Kidney (tissue), 14 donors: ENCODE measurements around the gene SHH. TPM values are rescaled to one million over a fixed set of nuclear protein-coding genes. Genes with fewer than 3 reads are reported as not detected.

Source experiments
- DNase-seq, 5 donors: peaks; one replicate each; pipeline ENCODE4 v3.0.0-alpha.2; 2013 to 2020
- FAIRE-seq: peaks from 2 replicates; lab custom pipeline; 2012; peaks lifted over from hg19 to GRCh38; lab: Jason Lieb, UNC
- H3K27ac ChIP-seq, 2 donors: one replicate each; pipeline ENCODE4 v1.7.0; 2013; ENCODE audit warnings: low read depth in 2 of 2, low read length in 2 of 2, inconsistent platforms in 1 of 2
- H3K27me3 ChIP-seq: one replicate; pipeline ENCODE4 v1.7.1; 2013; ENCODE audit warnings: low read length, inconsistent platforms; ENCODE audit not compliant: control insufficient read depth, insufficient read depth
- H3K36me3 ChIP-seq, 3 donors: one replicate each; pipeline versions ENCODE4 v1.7.0 to v1.7.1; 2013; ENCODE audit warnings: low read length in 3 of 3, control low read depth in 1 of 3, inconsistent platforms in 1 of 3; ENCODE audit not compliant: insufficient read depth in 3 of 3, control insufficient read depth in 2 of 3
- H3K4me1 ChIP-seq, 3 donors: one replicate each; pipeline versions ENCODE4 v1.7.0 to v1.7.1; 2013; ENCODE audit warnings: low read length in 3 of 3, inconsistent platforms in 1 of 3, low read depth in 1 of 3; ENCODE audit not compliant: control insufficient read depth in 2 of 3, insufficient read depth in 2 of 3
- H3K4me3 ChIP-seq, 3 donors: one replicate each; pipeline versions ENCODE4 v1.7.0 to v1.8.1; 2013; ENCODE audit warnings: low read length in 3 of 3, control low read depth in 1 of 3, inconsistent platforms in 1 of 3
- H3K9ac ChIP-seq, 3 donors: one replicate each; pipeline versions ENCODE4 v1.7.0 to v1.7.1; 2013; ENCODE audit warnings: low read length in 3 of 3, control low read depth in 1 of 3, inconsistent platforms in 1 of 3
- H3K9me3 ChIP-seq, 3 donors: one replicate each; pipeline versions ENCODE4 v1.7.0 to v1.7.1; 2013; ENCODE audit warnings: low read length in 3 of 3, control low read depth in 1 of 3, inconsistent platforms in 1 of 3; ENCODE audit not compliant: control insufficient read depth in 2 of 3, insufficient read depth in 1 of 3
- intact Hi-C: fragments of 100-400 bp; cut with DNase I; formaldehyde crosslinking; loops from one replicate; pipeline ENCODE4 v1.11.1; 2022
- polyA plus RNA-seq: library from polyadenylated mRNA; stranded (reverse); fragments of 350-450 nt; fragmentation: Illumina TruSeq; extraction: RNeasy Lipid Tissue Mini Kit (QIAGEN cat#74804); gene quantifications from one replicate; pipeline ENCODE4 v1.2.3, GENCODE V29; 2014; ENCODE audit warnings: low read depth, low replicate concordance; ENCODE audit not compliant: insufficient read depth
- total RNA-seq: library from RNA; stranded (reverse); fragmentation: NEBNext Ultra II Directional; extraction: Animal tissue kit (Norgen Biotek cat#: 25700); gene quantifications from one replicate; pipeline ENCODE4 v1.2.1, GENCODE V29; 2021
- TF ChIP-seq, protein P1 (sequence below): IDR thresholded peaks from 3 replicates; pipeline ENCODE4 v1.5.1; 2012; ENCODE audit warnings: mild to moderate bottlenecking, moderate library complexity, borderline replicate concordance; ENCODE audit not compliant: insufficient read depth; ENCODE audit errors: extremely low read depth
- donor health status: control.
- donor health status: control.
- donor health status: control.
- donor health status: control.
- donor health status: control.
- donor health status: DM: yes; HTN: yes; CAD: no.
- donor health status: Normal renal cell carcinoma (clear cell type).

SHH gene
- total and polyA plus RNA-seq, 2 donors from 2014 or later, result 2.0 to 15.2 TPM

DNA sequence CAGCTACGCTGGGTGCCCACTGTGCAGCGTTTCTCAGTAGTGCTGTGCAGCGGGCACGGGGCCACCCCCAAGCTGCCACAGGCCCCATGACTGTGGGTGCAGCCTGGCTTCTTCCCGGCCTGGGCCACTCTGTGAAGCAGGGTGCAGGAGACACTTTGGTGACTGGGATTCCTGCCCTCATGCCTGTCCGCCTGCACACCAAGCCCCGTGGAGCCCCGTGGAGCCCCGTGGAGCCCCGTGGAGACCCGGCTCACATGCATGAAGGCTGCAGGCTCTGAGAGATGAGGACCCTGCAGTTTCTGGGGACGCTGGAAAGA, 3.9 kb upstream of the SHH start:
- no peaks in the 10 kb centered on the region for H3K9me3 ChIP-seq
- H3K27me3 ChIP-seq, result peaks cover 18% of the 10 kb centered on the region
- TF ChIP-seq, protein P1, sequence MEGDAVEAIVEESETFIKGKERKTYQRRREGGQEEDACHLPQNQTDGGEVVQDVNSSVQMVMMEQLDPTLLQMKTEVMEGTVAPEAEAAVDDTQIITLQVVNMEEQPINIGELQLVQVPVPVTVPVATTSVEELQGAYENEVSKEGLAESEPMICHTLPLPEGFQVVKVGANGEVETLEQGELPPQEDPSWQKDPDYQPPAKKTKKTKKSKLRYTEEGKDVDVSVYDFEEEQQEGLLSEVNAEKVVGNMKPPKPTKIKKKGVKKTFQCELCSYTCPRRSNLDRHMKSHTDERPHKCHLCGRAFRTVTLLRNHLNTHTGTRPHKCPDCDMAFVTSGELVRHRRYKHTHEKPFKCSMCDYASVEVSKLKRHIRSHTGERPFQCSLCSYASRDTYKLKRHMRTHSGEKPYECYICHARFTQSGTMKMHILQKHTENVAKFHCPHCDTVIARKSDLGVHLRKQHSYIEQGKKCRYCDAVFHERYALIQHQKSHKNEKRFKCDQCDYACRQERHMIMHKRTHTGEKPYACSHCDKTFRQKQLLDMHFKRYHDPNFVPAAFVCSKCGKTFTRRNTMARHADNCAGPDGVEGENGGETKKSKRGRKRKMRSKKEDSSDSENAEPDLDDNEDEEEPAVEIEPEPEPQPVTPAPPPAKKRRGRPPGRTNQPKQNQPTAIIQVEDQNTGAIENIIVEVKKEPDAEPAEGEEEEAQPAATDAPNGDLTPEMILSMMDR, result no peak
- peaks cover 0 to 3% (median 0%) of the 10 kb centered on the region in 3 donors for H3K4me1 ChIP-seq
- no peak overlapping the region for H3K4me3 ChIP-seq
- no peak for FAIRE-seq
- no peak overlapping the region for H3K9ac ChIP-seq
- DNase-seq, result peak in 1 of 5 donors; percentile 72
- H3K36me3 ChIP-seq, result no peaks in the 10 kb centered on the region
- H3K27ac ChIP-seq, result no peak overlapping the region
- intact Hi-C loops, result no loop called here

DNA sequence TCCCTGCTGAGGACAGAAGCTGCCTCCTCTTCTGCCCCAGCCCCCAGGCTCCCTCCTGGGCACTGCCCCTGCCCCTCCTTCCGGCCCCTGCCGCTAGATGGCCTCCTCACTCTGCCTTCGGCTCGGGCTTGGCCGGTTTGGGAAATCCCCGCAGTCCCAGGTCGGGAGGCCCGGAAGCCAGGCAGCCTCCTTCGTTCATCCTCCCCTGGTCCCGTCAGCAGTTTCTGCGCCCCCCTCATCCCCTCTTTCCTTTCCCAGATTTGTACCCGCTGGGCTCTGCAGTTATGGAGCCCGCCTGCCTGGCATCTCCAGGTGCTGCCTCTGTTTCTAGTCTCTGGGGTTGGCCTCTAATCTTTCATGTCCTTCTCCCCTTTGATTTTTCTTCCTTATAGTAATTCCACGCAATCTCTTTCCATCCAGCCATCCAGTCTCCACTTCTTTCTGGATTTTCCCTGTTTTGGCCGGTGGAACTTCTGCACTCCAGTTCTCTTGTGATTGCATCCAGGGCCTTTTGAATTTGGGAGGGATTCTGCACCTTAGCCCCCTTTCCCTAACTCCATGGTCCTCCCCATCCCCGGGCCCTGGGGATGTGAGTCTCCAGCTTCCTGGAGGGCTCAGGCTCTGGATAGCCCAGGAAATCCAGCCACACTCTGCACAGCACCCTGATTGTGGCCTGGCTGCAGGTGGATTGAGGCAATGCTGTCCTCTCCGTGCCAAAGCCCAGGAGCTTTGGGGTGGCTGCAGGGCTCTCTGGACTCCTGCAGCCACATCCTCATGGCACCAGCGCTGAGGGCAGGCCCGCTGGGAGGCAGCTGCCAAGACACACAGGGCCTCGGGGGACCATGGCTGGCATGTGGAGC, 3.3 kb upstream of the SHH start:
- H3K9me3 ChIP-seq, result no peaks in the 10 kb centered on the region
- no peak overlapping the region for H3K9ac ChIP-seq
- intact Hi-C loops, result no loop called here
- no peak for FAIRE-seq
- no peak overlapping the region for H3K4me3 ChIP-seq
- TF ChIP-seq, protein P1, result peak; percentile 72
- H3K27ac ChIP-seq, result no peak overlapping the region
- peaks cover 24% of the 10 kb centered on the region for H3K27me3 ChIP-seq
- peak; percentile 65 to 90 (median 69) for DNase-seq
- peaks cover 0 to 5% (median 0%) of the 10 kb centered on the region in 3 donors for H3K4me1 ChIP-seq
- no peaks in the 10 kb centered on the region for H3K36me3 ChIP-seq

DNA sequence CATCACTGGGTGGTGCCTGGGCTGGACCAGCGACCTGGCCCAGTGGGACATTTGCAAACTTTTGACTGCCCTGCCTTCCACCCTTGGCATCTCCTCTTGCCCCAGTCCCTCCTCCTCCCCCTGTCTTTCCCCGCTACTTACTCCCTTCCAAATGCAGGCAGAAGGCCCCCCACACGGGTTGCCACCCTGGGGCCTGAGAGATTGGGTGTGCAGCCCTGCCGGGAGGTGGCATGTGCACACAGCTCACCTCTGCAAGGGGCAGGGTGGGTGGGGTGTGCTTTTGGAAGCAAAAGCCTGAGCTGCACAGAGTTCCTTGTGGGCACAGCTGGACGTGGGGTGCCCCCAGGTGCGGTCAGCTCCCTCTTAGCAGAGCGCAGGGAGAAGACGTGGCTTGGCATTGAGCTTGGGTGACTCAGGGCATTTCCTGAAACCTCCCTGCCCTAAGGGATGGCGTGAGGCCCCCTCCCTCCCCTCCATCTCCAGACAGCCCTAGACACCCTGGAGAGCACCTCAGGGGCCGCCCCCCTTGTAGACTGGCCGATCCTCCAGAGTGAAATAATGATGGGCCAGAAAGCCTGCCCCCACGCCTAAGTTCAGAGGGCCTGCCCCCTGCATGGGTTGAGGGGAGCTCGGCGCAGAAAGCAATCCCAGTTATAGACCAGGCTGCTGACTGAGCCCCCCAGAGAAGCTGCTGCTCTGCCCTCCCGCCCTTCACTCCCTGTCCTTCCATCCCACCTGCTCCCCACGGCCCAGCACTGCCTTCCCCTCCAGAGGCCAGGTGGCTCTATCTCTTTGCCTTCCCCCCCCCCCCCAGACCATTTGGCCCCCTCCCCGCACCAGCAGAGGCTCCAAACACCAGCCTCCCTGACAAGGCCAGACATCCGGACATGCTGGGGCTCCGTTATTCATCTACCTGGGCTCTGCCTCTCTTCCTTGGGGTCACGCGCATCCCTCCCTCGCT, 2.3 kb upstream of the SHH start:
- no peaks in the 10 kb centered on the region for H3K36me3 ChIP-seq
- H3K9me3 ChIP-seq, result no peaks in the 10 kb centered on the region
- peaks cover 26% of the 10 kb centered on the region for H3K27me3 ChIP-seq
- no peak for FAIRE-seq
- intact Hi-C loops, result no loop called here
- no peak overlapping the region for H3K27ac ChIP-seq
- H3K4me3 ChIP-seq, result no peak overlapping the region
- no peak for DNase-seq
- TF ChIP-seq, protein P1, result no peak
- peaks cover 0 to 8% (median 0%) of the 10 kb centered on the region in 3 donors for H3K4me1 ChIP-seq
- H3K9ac ChIP-seq, result no peak overlapping the region
